GM12872 (cell line): ENCODE data around the gene BRF1.

Source experiments
- TF ChIP-seq, protein P1 (sequence below): IDR thresholded peaks from 3 replicates; pipeline ENCODE4 v1.5.1; 2011; ENCODE audit warnings: low read depth, mild to moderate bottlenecking, low read length, moderate library complexity; ENCODE audit not compliant: insufficient read depth

Gene BRF1

DNA sequence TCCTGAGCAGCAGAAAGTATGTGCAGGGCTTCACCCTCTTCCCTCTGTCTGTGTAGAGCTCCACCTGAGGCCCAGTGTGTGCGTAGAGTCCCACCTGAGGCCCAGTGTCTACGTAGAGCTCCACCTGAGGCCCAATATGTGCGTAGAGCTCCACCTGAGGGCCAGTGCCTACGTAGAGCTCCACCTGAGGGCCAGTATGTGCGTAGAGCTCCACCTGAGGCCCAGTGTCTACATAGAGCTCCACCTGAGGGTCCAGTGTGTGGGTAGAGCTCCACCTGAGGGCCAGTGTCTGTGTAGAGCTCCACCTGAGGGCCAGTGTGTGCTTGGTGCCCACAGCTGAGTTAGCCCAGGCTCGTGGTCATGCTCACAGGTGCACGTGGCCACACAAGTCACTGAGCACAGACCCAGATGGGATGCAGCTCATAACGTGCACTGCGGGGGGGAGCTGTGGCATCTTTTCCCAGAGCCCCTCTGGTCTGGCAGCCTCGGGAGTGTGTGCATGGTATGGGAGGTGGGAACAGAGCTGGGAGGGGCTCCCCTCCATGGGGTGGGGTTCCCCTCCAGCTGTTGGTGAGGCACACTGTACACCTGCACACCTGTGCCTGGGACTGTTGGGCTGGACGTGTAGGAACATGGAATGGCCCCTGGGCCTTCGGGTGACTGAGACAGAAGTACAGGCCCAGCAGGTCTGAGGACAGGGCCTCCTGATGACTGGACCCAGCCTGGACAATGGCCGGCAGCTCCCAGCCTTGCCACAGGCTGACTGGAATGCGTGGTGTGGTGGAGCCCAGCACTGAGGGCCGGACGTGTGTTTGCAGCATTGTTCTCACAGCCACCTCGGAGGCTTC is 33.8 kb upstream of the BRF1 start:
- TF ChIP-seq, protein P1, sequence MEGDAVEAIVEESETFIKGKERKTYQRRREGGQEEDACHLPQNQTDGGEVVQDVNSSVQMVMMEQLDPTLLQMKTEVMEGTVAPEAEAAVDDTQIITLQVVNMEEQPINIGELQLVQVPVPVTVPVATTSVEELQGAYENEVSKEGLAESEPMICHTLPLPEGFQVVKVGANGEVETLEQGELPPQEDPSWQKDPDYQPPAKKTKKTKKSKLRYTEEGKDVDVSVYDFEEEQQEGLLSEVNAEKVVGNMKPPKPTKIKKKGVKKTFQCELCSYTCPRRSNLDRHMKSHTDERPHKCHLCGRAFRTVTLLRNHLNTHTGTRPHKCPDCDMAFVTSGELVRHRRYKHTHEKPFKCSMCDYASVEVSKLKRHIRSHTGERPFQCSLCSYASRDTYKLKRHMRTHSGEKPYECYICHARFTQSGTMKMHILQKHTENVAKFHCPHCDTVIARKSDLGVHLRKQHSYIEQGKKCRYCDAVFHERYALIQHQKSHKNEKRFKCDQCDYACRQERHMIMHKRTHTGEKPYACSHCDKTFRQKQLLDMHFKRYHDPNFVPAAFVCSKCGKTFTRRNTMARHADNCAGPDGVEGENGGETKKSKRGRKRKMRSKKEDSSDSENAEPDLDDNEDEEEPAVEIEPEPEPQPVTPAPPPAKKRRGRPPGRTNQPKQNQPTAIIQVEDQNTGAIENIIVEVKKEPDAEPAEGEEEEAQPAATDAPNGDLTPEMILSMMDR: no peak

DNA sequence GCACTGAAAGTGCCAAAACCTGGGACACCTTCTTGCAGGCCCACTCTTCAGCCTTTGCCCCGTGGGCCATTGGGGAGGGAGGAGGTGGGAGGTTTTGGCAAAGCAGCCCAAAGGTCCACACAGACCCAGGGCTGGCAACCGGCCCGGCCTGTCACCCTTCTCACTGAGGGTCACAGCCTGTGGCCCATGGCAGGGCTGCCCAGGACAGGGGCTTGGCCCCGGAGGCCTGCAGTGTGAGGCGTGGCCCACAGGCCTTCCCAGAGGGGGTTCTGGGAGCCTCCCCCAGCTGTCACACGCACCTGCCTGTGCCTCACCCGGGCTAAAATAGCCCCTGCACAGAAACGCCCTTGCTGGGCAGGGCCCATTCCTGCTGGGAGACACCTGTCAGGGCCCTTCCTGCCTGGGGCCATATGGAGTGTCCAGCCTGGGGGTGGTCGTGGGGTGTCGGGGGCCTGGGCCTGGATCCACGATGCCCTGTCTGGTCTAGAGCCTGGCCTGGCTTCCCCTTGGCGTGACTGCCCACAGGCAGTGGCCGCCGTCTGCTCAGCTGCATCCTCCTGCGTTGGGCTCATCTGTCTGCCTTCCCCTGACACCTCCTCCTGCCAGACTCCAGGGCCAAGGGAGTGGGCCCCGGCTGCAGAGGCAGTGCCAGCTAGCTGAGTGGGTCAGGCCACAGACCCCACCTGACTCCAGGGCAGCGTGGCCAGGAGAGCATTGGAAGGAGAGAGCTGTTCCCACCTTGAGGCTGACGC is 33.0 kb upstream of the BRF1 start:
- TF ChIP-seq, protein P1: no peak

DNA sequence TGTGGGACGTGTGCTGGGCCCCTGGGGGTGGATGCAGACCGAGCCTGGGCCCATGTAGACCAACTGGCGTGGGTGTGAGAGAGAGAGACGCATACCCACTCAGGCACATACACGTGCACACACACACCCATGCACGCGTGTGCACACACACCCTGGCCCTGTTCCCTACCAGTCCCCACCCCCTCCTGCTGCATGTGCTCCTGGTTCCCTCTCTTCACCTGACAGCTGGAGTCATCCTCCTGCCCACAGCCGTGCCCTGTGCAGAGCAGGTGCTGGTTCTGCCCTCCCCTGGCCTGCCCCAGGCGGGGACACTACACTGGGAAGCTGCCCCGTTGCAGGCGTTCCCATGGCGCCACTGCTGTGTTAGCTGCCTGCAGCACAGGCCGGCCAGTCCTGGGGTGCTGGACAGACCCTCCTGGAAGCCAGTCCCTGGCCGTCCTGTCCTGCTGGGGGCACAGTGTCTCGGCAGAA is 32.3 kb upstream of the BRF1 start:
- TF ChIP-seq, protein P1: no peak

DNA sequence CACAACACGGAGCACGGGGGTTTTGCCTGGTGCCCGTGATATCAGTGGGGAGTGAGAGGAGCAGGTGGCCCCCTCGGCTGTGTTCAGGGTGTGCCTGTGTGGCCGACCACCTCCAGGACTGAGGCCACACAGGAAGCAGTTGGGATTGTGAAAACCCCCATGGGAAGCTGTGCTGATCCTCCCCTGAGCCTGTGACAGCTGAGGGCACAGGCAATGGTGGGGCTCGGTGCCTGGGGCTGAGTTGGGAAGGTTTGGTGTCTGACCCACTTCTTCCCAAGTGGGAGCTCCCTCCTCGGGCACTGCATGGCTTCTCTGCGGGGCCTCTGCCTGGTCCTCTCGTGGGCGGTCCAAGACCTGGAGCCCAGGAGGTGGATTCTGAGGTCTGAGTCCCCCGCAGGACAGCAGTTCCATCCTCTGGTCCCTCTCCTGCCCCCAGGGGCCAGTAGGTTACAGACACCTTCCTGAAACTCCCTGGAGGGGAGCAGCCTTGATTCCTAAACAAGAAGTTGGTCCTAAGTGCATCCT is 31.6 kb upstream of the BRF1 start:
- TF ChIP-seq, protein P1: no peak

DNA sequence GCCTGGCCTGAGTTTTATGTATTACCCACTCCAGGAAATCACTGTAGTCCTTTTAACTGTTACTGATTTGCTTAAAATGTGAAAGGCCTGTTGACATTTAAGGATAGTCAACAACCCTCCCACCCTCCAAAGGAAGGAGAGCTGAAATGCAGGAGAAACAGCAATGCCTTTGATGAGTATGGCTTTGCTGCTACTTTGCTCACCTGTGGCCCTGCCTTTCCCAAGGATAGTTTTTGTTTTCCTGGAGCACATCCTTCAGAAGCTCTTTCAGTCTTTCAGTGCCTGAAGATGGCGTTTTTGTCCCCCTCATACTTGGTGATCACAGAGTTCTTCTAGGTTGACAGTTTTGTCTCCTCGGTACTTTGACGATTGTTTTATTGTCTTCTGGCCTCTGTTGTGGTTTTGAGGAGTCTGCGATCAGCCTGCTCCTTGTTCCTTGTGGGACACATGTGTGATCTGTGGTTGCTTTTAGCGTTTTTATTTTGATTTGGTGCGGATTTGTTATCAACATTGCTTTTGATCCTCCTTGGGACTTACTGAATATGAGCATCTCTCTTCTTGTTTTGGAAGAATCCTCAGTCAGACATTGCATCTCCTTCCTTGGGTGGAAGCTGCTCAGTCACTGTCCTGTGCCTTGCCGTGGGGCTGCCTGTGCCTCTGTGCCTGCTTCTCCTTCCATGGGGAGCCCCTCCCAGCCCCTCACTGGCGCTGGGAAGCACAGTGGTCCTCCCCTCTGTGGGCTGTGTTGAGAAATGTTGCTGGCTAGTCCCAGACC is 31.0 kb upstream of the BRF1 start:
- TF ChIP-seq, protein P1: no peak

DNA sequence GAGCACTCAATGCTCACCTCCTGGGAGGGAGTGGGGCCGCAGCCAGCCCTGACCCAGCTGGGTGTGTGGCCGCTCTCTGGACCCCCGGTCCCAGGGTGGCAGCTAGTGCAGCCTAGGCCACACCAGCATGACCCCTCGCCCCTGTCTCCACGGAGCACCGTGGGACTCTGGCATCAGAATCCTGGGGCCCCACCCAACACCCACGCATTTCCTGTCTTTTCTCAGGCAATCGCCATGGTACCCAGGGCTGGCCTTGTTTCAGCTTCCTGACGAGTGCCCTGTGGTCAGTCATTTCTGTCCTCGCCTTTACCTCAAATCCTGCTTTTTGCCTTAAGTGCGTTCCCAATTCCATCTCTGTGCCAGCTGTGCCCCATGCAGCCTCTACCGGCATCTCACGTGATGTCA is 29.7 kb upstream of the BRF1 start:
- TF ChIP-seq, protein P1: no peak
